LoVo (cell line): ENCODE measurements around the gene VPS52.
"Not testable (repeated sequence)": the region's sequence is repeated elsewhere in the genome, so short reads cannot be mapped to it uniquely, and the experiment has no call there.

Experiments
- DNase-seq: peaks from one replicate; pipeline ENCODE4 v3.0.0-alpha.2; 2016; ENCODE audit warnings: low spot score

Gene VPS52

DNA sequence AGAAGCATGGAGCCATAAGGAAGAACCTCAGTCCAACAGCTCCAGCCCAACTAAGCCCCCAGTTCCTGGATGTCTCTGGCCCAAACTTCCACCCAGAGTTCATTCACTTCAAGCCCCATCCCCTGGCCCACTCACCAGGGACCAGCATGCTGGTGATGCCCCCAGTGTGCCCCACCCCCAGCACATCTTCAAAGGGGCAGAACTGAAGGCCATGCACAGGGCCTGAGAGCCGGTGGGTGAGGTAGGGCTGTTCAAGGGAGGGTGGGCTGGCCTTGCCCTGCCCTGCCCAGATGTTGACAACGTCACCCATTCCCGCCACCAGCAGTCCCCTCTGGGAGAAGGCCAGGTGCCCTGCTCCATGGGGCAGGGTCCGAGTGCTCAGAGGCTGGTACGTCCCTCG lies 8.9 kb upstream of the VPS52 start:
- no peak for DNase-seq

DNA sequence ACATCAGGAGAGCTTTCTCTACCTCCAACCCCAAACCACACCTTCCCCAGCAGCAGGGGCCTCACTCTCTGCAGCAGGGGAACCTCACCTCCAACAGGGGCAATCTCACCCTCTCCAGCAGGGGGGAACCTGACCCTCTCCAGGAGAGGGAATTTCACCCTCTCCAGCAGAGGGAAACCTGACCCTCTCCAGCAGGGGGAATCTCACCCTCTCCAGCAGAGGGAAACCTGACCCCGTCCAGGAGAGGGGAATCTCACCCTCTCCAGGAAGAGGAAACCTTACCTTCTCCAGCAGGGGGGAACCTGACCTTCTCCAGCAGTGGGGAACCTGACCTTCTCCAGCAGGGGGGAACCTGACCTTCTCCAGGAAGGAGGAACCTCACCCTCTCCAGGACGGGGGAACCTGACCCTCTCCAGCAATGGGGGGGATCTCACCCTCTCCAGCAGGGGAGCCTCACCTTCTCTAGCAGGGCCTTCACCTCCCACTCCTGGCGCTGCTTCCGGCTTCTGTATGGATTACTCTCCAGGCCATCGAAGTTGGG lies 8.4 kb upstream of the VPS52 start:
- peak; percentile 12 for DNase-seq

GRCh38 chr6:33279257-33279695 lies 7.6 kb upstream of the VPS52 start:
- no peak for DNase-seq

- no peak for DNase-seq
These were observed 7.1 kb upstream of the VPS52 start for GRCh38 chr6:33278810-33279209.

GRCh38 chr6:33278392-33278741 lies 6.7 kb upstream of the VPS52 start:
- DNase-seq: no peak

DNA sequence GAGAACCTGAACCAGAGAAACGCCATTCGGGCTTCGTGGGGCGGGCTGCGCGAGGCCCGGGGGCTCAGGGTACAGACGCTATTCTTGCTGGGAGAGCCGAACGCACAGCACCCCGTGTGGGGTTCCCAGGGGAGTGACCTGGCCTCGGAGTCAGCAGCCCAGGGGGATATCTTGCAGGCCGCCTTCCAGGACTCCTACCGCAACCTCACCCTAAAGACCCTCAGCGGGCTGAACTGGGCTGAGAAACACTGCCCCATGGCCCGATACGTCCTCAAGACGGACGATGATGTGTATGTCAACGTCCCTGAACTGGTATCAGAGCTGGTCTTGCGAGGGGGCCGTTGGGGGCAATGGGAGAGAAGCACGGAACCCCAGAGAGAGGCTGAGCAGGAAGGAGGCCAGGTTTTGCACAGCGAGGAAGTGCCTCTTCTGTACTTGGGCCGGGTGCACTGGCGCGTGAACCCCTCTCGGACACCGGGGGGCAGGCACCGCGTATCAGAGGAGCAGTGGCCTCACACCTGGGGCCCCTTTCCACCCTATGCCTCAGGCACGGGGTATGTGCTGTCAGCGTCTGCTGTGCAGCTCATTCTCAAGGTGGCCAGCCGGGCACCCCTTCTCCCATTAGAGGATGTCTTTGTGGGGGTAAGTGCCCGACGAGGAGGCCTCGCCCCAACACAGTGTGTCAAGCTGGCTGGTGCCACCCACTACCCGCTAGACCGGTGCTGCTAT lies 6.2 kb upstream of the VPS52 start:
- no peak for DNase-seq

DNA sequence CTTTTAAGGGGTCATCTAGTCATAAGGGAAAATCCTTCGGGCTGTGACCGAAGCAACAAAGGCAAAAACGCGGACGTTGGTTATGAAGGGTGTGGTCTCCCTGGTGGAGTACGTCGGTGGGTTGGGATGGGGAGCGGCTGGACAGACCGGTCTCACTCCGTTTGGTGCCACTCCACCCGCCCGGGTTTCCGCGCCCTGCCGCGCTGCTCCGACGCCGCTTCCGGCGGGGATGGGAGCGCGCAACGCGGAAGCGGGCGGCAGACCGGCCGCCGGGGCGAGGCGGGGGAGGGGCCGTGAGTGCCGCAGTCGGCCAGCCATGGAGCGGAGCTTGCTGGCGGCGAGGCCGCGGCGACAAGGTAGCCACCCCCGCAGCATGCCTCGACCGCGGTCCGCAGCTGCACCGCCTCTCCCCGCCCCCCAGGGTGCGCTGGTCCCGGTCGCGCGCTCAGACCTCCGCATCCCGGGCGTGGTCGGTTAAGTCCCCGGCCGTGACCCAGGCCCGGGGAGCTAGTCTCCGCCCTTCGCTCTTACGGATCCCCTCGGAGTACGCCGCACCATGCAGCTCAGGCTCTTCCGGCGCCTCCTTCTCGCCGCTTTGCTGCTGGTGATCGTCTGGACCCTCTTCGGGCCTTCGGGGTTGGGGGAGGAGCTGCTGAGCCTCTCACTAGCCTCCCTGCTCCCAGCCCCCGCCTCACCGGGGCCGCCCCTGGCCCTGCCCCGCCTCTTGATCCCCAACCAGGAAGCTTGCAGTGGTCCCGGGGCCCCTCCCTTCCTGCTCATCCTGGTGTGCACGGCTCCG lies 5.4 kb upstream of the VPS52 start, which contains the start of gene B3GALT4:
Gene B3GALT4, plus strand, starts transcription at position 260 of the 799 bp plus-strand sequence. Its CDS starts 297 bp downstream, at position 557.
- peak; percentile 75 for DNase-seq

GRCh38 chr6:33276581-33276863 lies 4.8 kb upstream of the VPS52 start:
- no peak for DNase-seq

DNA sequence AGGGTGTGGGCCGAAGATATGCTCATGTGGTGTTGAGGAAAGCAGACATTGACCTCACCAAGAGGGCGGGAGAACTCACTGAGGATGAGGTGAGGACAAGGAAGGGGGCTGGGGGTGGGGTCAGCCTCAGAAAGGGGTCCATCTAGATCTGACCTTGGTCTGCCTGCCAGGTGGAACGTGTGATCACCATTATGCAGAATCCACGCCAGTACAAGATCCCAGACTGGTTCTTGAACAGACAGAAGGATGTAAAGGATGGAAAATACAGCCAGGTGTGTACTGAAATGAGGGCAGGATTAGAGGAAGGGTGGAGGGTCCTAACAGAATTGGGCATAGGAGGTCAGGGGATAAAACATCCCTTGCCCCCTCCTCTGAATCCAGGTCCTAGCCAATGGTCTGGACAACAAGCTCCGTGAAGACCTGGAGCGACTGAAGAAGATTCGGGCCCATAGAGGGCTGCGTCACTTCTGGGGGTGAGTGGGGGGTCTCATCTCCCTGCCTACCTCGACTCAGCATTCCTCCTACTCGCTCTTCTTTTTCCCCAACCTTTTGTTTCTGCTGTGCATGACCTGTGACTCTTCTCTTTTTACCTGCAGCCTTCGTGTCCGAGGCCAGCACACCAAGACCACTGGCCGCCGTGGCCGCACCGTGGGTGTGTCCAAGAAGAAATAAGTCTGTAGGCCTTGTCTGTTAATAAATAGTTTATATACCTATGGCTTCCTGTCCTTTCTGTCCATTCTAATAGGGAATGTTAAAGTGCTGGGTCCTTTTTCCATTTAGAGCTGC lies 4.3 kb upstream of the VPS52 start:
- DNase-seq: not testable (repeated sequence)

DNA sequence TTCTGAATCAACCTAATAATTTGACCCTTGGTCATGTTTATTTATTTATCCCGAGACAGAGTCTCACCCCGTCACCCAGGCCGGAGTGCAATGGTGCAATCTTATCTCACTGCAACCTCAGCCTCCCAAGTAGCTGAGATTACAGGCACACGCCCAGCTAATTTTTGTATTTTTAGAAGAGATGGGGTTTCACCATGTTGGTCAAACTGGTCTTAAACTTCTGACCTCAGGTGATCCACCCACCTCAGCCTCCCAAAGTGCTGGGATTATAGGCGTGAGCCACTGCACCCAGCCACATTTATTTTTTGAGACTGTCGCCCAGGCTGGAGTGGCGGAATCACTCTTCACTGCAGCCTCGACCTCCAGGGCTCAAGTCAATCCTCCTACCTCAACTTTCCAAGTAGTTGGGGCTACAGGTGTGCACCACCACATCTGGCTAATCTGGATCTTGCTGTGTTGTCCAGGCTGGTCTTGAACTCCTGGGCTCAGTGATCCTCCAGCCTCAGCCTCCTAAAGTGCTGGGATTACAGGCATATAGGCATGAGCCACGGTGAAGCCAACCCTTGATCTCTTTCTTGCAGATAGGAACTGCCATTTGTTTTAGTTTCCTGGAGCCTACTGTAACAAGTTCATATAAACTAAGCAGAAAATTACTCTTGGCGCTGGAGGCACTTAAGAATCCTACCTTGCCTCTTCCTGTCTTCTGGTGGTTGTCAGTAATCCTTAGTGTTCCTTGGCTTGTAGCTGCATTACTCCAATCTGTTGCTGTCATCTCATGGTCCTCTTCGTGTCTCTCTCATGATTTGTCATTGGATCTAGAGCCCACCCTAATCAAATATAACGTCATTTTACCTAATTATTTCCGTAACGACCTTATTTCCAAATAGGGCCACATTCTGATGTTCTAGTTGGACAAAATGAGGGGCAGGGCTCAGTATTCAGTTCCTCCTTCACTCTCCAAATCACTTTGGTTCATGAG lies 2.5 kb upstream of the VPS52 start:
- no peak for DNase-seq

GRCh38 chr6:33273129-33273923 lies 1.6 kb upstream of the VPS52 start:
- no peak for DNase-seq

DNA sequence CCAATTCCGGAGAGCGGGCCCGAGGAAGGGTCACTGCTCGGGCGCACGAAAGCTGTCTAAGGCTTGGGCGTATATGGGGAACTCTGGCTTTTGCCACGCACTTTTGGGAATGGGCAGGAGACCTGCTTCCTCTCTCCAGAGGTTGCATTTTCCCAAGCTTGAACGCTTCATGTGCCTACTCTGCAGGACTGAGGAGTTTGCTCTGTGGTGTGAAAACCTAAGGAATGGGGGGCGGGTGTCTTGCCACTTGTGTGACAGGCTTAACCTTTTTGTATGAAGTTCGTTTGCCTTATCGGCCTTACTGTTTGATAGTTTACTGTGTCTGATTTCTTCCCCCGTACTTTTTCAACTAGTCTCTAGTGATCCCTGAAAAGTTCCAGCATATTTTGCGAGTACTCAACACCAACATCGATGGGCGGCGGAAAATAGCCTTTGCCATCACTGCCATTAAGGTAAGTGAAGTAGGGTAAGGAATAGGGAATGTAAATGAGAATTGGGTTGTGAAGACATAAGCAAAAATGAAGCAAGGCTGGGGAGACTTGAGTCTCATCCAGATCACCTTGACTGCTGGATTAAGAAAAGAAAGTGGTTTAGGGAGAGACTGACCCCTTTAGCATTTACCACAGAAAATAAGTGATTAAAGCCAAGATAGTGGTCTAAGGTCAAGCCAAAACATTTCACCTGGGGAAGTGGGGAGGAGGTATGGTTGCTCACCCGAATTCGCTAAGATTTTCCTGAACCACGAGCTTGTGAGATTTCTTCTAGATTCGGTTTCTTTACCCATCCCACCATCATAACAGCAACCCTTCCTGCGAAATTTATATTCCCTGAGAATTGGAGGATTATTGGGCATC lies 826 bp upstream of the VPS52 start:
- DNase-seq: no peak

DNA sequence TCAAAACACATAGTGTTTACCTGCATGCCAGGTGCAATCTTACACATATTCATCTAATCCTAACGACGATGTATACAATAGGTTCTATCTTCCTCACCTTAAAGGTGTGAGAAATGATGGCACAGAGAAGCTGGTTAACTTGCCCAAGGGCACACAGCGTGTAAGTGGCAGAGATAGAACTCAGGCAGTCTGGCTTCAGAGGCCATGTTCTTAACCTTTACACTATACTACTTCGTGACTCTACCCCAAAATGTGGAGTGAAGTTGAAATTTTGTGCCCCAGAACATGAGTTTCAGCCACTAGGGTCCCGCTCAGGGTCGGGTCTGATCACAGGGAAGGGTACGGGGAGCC lies 584 bp downstream of the VPS52 start:
- no peak for DNase-seq

DNA sequence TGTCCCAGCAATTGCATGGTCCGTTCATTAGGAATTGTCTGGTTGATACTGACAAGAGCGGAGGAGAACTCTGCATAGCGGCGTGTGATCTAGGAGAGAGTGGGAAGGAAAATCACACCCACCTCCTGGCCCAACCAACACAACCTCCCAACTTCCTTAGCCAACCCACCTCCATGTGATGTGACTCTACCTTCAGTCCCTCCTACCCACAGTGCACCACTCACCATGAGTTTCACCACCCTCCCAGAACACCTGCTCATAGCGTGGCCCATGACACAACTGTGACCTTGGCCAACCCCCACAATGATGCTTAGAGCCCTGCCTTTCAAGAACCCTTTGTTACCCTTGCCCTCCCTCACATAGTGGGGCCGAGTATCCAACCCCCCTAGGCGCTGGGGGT lies 7.7 kb downstream of the VPS52 start:
- DNase-seq: no peak

- not testable (repeated sequence) for DNase-seq
These were observed 9.2 kb downstream of the VPS52 start for GRCh38 chr6:33262490-33262889.

DNA sequence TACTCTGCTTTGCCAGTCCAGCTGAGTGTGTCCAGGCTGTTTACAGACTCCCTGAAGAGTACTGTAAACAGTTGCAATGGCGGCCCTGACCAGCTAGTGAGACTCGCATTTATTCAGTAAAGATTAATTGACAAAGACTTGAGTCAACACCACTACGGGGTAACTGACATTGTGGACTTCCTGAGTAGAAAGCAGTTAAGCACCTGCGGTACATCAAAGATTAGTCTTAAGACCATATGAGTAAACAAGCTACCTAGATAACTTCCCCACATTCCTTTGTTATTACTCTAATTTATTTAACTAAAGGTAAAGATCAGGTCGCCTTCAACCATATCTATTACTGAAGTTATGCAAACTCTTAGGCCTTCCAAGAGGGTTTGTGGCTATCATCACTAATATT lies 12.6 kb downstream of the VPS52 start:
- DNase-seq: no peak

GRCh38 chr6:33254591-33254990 lies 17.1 kb downstream of the VPS52 start:
- no peak for DNase-seq

DNA sequence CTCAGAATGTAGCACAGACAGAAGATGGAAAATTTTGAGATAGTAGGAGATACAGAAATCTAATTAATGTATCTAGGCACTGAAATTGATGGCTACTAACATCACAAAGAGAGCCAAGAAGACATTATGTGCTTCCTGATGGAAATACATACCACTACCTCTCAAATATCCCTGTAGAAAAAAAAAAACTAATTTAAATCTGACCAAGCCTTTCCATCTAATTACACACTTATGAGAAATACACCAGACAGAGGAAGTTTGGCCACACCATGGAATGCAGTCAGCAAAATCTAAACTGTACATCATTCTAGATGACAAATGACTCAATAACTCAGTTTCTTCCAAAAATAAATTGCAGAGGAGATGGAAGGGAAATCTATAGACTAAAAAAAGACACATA lies 18.9 kb downstream of the VPS52 start:
- DNase-seq: no peak

- DNase-seq: no peak
These were observed 20.2 kb downstream of the VPS52 start for GRCh38 chr6:33251395-33252012.
